K562 (cell line): Measurements from ENCODE around the gene AWAT1. TPM values are rescaled to one million over a fixed set of nuclear protein-coding genes. Genes with fewer than 3 reads are reported as not detected.
"Not testable (repeated sequence)": the region's sequence is repeated elsewhere in the genome, so short reads cannot be mapped to it uniquely, and the experiment has no call there.

Experiments used
- ATAC-seq: fragments of 200-7000 bp; cut with Tn5 transposase; 3 replicates; pipeline ENCODE4 v1.9.1; 2020; ENCODE audit warnings: moderate library complexity
- BruUV-seq: library from RNA; stranded (reverse); fragments of 400-500 nt; replicated peaks from 2 replicates; lab custom pipeline; 2021; lab: Mats Ljungman, UMichigan
- CTCF ChIA-PET: fragments of 300-600 bp; formaldehyde crosslinking; extraction: SDS; loops from one replicate; lab custom pipeline; 2021; ENCODE audit warnings: low intra/inter-chr PET ratio; lab: Yijun Ruan, JAX
- POLR2A ChIA-PET: fragments of 300-600, 350-650 bp; sonication (Branson Sonifier 250); formaldehyde crosslinking; extraction: SDS; loops from one replicate; lab custom pipeline; 2021; ENCODE audit warnings: antibody characterized with exemption, inconsistent platforms; lab: Yijun Ruan, JAX
- DNase-seq, 4 experiments: peaks; one replicate each; pipeline versions ENCODE4 v3.0.0 to v3.0.0-alpha.2; 2011 to 2018; ENCODE audit warnings: low spot score in 3 of 4, mixed read lengths in 3 of 4; ENCODE audit errors: extremely low read depth in 1 of 4
- FAIRE-seq: peaks from 2 replicates; lab custom pipeline; 2011; peaks lifted over from hg19 to GRCh38; lab: Jason Lieb, UNC
- H2AFZ ChIP-seq: 2 replicates; pipeline ENCODE4 v1.6.0; 2011; ENCODE audit warnings: low read depth, low read length, control low read depth, inconsistent platforms
- H3K27ac ChIP-seq: fragments of 200-600 bp; 3 replicates; pipeline ENCODE4 v1.8.0; 2011; ENCODE audit warnings: low read depth, mild to moderate bottlenecking, control low read depth, inconsistent platforms, low read length, moderate library complexity, mixed read lengths; ENCODE audit errors: extremely low read depth
- H3K27me3 ChIP-seq, 2 experiments: fragments of 300-600 bp in 1 of 2; 2 replicates in 1 of 2; 3 replicates in 1 of 2; pipeline versions ENCODE4 v1.6.0 to v1.8.0; 2011; ENCODE audit warnings: inconsistent platforms in 2 of 2, low read length in 2 of 2, mild to moderate bottlenecking in 1 of 2, mixed read lengths in 1 of 2, moderate library complexity in 1 of 2; ENCODE audit not compliant: control insufficient read depth in 2 of 2, insufficient read depth in 2 of 2
- H3K36me3 ChIP-seq: fragments of 300-600 bp; 3 replicates; pipeline ENCODE4 v1.8.0; 2011; ENCODE audit warnings: mild to moderate bottlenecking, low read length, inconsistent platforms; ENCODE audit not compliant: control insufficient read depth, insufficient read depth
- H3K4me1 ChIP-seq, 2 experiments: fragments of 200-600 bp in 1 of 2; replicated peaks in 1 of 2; 2 replicates in 1 of 2; 3 replicates in 1 of 2; pipeline versions ENCODE4 v1.5.1 to v1.8.0; 2011; ENCODE audit warnings: inconsistent platforms in 2 of 2, low read length in 2 of 2, mild to moderate bottlenecking in 1 of 2, mixed read lengths in 1 of 2, moderate library complexity in 1 of 2; ENCODE audit not compliant: control insufficient read depth in 2 of 2, insufficient read depth in 2 of 2
- H3K4me2 ChIP-seq: 2 replicates; pipeline ENCODE4 v1.6.1; 2011; ENCODE audit warnings: low read length, control low read depth, inconsistent platforms, mixed read lengths; ENCODE audit not compliant: insufficient read depth
- H3K4me3 ChIP-seq: fragments of 200-600 bp; sonication (generic), shearing (Covaris generic); 2 replicates; pipeline ENCODE4 v1.5.1; 2016; ENCODE audit warnings: control low read depth, inconsistent platforms
- H3K79me2 ChIP-seq: fragments of 200-600 bp; 3 replicates; pipeline ENCODE4 v1.8.0; 2011; ENCODE audit warnings: low read length, inconsistent platforms; ENCODE audit not compliant: control insufficient read depth, insufficient read depth
- H3K9ac ChIP-seq, 2 experiments: 2 replicates each; pipeline versions ENCODE4 v1.6.0 to v1.6.1; 2011; ENCODE audit warnings: low read depth in 2 of 2, low read length in 2 of 2, control low read depth in 1 of 2, inconsistent platforms in 1 of 2, mild to moderate bottlenecking in 1 of 2, mixed read lengths in 1 of 2; ENCODE audit not compliant: insufficient read depth in 1 of 2
- H3K9me1 ChIP-seq: one replicate; pipeline ENCODE4 v1.6.0; 2011; ENCODE audit warnings: inconsistent platforms, mild to moderate bottlenecking, low read length, moderate library complexity; ENCODE audit not compliant: control insufficient read depth, insufficient read depth
- H3K9me3 ChIP-seq: replicated peaks from 2 replicates; pipeline ENCODE4 v1.5.1; 2011; ENCODE audit warnings: low read depth, low read length, inconsistent platforms; ENCODE audit not compliant: control insufficient read depth, insufficient read depth
- H4K20me1 ChIP-seq: replicated peaks from 2 replicates; pipeline ENCODE4 v1.6.1; 2011; ENCODE audit warnings: low read length, inconsistent platforms, mixed read lengths; ENCODE audit not compliant: control insufficient read depth, insufficient read depth
- ARNT ChIP-seq, 2 experiments: fragments of 450-650 bp; IDR thresholded peaks; 2 replicates each; pipeline ENCODE4 v1.6.1; 2016; ENCODE audit warnings: mild to moderate bottlenecking in 1 of 2
- CHD2 ChIP-seq: IDR thresholded peaks from 2 replicates; pipeline ENCODE4 v1.6.1; 2011; ENCODE audit warnings: low read depth, low read length
- DPF2 ChIP-seq: fragments of 450-650 bp; IDR thresholded peaks from 2 replicates; pipeline ENCODE4 v1.6.1; 2016
- FOXA3 ChIP-seq, 2 experiments: fragments of 450-650 bp in 1 of 2; sonication (generic) in 1 of 2; formaldehyde crosslinking; IDR thresholded peaks in 1 of 2; conservative IDR thresholded peaks in 1 of 2; 2 replicates each; pipeline versions ENCODE4 v1.4.0 to v1.8.0; 2020 to 2022; ENCODE audit warnings: mild to moderate bottlenecking in 2 of 2, missing genetic modification reagents in 1 of 2
- JUND ChIP-seq, 2 experiments: IDR thresholded peaks; 2 replicates in 1 of 2; 3 replicates in 1 of 2; pipeline ENCODE4 v1.6.1; 2011; ENCODE audit warnings: borderline replicate concordance in 2 of 2, low read depth in 2 of 2, low read length in 2 of 2, improper control_type of control experiment in 1 of 2, missing biosample characterization in 1 of 2, missing genetic modification characterization in 1 of 2, missing genetic modification reagents in 1 of 2
- NFIC ChIP-seq: fragments of 450-650 bp; IDR thresholded peaks from 2 replicates; pipeline ENCODE4 v1.6.1; 2017; ENCODE audit warnings: mild to moderate bottlenecking, inconsistent platforms
- PKNOX1 ChIP-seq: fragments of 450-650 bp; IDR thresholded peaks from 2 replicates; pipeline ENCODE4 v1.6.1; 2016
- TGIF2 ChIP-seq: sonication (generic); formaldehyde crosslinking; IDR thresholded peaks from 2 replicates; pipeline ENCODE4 v1.8.1; 2022; ENCODE audit warnings: mild to moderate bottlenecking, missing genetic modification reagents, moderate library complexity
- ZMIZ1 ChIP-seq, 2 experiments: fragments of 150-350 bp in 1 of 2; IDR thresholded peaks; 2 replicates each; pipeline ENCODE4 v1.6.1; 2012 to 2016; ENCODE audit warnings: low read depth in 2 of 2, low read length in 2 of 2, mild to moderate bottlenecking in 1 of 2, moderate library complexity in 1 of 2
- WGBS: fragments of 100-300 bp; shearing (Covaris generic); methylation state at CpG from one replicate; pipeline ENCODE4 v1.1.6; 2016; ENCODE audit warnings: low coverage, mixed read lengths; ENCODE audit not compliant: insufficient coverage; ENCODE audit errors: missing lambda C conversion rate; 5-methylcytosine and 5-hydroxymethylcytosine counted together
- in situ Hi-C: fragments of 300-500 bp; cut with MboI; formaldehyde crosslinking; loops from 4 replicates; pipeline ENCODE4 v1.15.0; 2018; ENCODE audit warnings: inconsistent platforms, mixed read lengths
- intact Hi-C: fragments of 100-400 bp; cut with micrococcal nuclease; formaldehyde crosslinking; loops from 2 replicates; pipeline ENCODE4 v1.14.2; 2022
- polyA plus RNA-seq, 8 experiments: library from polyadenylated mRNA; depleted of rRNA in 4 of 8; stranded (reverse) in 5 of 8; unstranded in 3 of 8; fragments of >200 nt; fragmentation: Nextera tagmentation in 2 of 8; fragmentation: Illumina TruSeq in 1 of 8; extraction: Ambion mirVana in 2 of 8; extraction: Trizol in 1 of 8; gene quantifications; 2 replicates each; pipeline versions ENCODE4 v1.2.1 to v1.2.3, GENCODE V29; 2011 to 2014; ENCODE audit warnings: inconsistent platforms in 1 of 8, missing spikeins in 1 of 8
- total RNA-seq, 7 experiments: library from RNA; depleted of rRNA in 6 of 7; stranded (reverse); fragments of >200 nt in 6 of 7; fragmentation: Illumina TruSeq in 2 of 7; extraction: Trizol in 2 of 7; gene quantifications; 2 replicates each; pipeline versions ENCODE4 v1.2.1 to v1.2.3, GENCODE V29; 2011 to 2021; ENCODE audit warnings: low replicate concordance in 1 of 7

AWAT1 gene
- total and polyA plus RNA-seq, 9 of the 15 experiments (the other 6 are each of a cell fraction or from before 2014, with no cell fraction given) = not detected

- FAIRE-seq, H4K20me1 ChIP-seq, H3K79me2 ChIP-seq, H3K4me3 ChIP-seq, H3K4me2 ChIP-seq, in situ Hi-C loops, H2AFZ ChIP-seq, CTCF ChIA-PET, H3K27me3 ChIP-seq, BruUV-seq, POLR2A ChIA-PET, H3K9me1 ChIP-seq, H3K9me3 ChIP-seq, intact Hi-C loops, DNase-seq, H3K9ac ChIP-seq, H3K4me1 ChIP-seq, H3K36me3 ChIP-seq, H3K27ac ChIP-seq: not testable (repeated sequence)
- peak; percentile 80 for TF ChIP-seq CHD2
- 10% methylated on average over 6 of the region's 6 CpGs for WGBS
- peak; percentile 60 for ATAC-seq
Observed at GRCh38 chrX:70209570-70209969, 24.9 kb upstream of the AWAT1 start.

- WGBS = 0% methylated on average over 3 of the region's 5 CpGs
- in situ Hi-C loops = no loop called here
- POLR2A ChIA-PET = no interaction called here
- CTCF ChIA-PET = no interaction called here
- H3K4me2 ChIP-seq = no peak overlapping the region
- no peaks in the 10 kb centered on the region for H3K79me2 ChIP-seq
- peaks cover 0 to 4% of the 10 kb centered on the region in 2 experiments; a peak in 3 of 5 replicates for H3K4me1 ChIP-seq
- no peaks in the 10 kb centered on the region for H3K9me1 ChIP-seq
- H3K27ac ChIP-seq = no peak overlapping the region
- no peak overlapping the region for H2AFZ ChIP-seq
- peak; percentile 16 to 46 (median 35) for DNase-seq
- 0 out of 5 replicates have a peak, but pooled peaks cover 0 to 5% of the 10 kb centered on the region in 2 experiments for H3K27me3 ChIP-seq
- H3K4me3 ChIP-seq = no peak overlapping the region
- H3K9me3 ChIP-seq = no peaks in the 10 kb centered on the region
- FAIRE-seq = peak; percentile 67
- intact Hi-C loops = no loop called here
- H3K9ac ChIP-seq = no peak overlapping the region
- no peaks in the 10 kb centered on the region for H3K36me3 ChIP-seq
- BruUV-seq = no TSS peak
- peak; percentile 68 for ATAC-seq
- H4K20me1 ChIP-seq = no peaks in the 10 kb centered on the region
- TF ChIP-seq NFIC (peak; percentile 80), TGIF2 (no peak), FOXA3 (CRISPR knock-in tag; conservative IDR thresholded peaks at IDR 0.05 in 1 of 2, IDR thresholded peaks at IDR 0.05 in 1 of 2) (peak; percentile 91 to 96), ZMIZ1 (IDR thresholded peaks at IDR 0.05; ENCODE audit: low read depth in 2 of 2, low read length in 2 of 2) (peak in 1 of 2 experiments; percentile 36; a peak in 1 of 4 replicates), JUND (IDR thresholded peaks at IDR 0.05; ENCODE audit: borderline replicate concordance, low read depth, low read length) (no peak), JUND (tag; IDR thresholded peaks at IDR 0.05; ENCODE audit: borderline replicate concordance, low read depth, low read length) (peak; percentile 35; the same call in 1 of the 3 replicates), DPF2 (peak; percentile 38; the same call in 1 of the 2 replicates), PKNOX1 (peak; percentile 59), ARNT (IDR thresholded peaks at IDR 0.05) (no peak)
Observed at GRCh38 chrX:70219938-70220764, 14.3 kb upstream of the AWAT1 start.
